Measurements from ENCODE around the gene HPCA.

Gene HPCA

DNA sequence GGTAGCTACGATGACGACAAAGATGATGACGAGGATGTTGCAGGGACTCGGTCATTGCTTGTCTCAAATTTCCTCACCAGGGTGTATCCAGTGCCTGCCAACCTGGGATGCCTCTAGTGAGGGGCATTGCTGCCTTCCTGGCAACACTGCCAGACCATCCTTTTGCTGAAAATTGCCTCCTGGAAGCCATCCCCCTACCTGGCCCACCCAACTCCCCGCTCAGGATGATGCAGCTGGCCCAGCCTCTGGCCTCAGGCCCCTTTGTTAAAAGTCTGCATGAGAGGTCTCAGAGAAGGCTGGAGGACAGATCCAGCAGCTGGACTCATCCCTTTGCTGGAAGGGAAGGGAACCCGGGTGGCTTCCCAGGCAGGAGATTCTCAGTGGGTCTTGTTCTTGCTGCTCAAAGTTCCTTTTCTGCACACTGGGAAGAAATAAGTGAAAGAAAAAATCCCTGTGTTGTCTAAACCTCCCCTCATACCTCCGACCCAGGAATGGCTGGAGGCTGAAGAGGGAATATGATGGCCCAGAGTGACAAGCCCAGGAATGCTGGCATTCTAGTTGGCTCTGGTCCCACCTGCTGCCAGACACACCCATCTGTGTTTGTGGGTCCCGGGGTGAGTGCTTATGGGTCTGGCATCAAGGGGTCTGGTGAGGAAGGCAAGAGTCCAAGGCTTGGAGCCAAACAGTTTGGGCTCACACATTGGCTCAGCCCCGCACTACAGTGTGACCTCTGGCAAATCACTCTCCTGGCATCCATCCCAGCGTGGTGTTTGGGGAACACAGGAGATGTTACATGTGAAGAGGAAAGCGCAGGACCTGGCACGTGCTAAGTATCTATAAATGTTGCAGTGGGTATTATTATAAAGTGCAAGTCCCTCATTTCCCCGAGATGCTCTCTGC lies 8.8 kb upstream of the HPCA start:
- no peak for TF ChIP-seq POLR2A (IDR thresholded peaks at IDR 0.05; ENCODE audit: low read depth, low read length)
- DNase-seq (ENCODE audit: insufficient read length, low spot score) (no peak), FAIRE-seq (no peak)

DNA sequence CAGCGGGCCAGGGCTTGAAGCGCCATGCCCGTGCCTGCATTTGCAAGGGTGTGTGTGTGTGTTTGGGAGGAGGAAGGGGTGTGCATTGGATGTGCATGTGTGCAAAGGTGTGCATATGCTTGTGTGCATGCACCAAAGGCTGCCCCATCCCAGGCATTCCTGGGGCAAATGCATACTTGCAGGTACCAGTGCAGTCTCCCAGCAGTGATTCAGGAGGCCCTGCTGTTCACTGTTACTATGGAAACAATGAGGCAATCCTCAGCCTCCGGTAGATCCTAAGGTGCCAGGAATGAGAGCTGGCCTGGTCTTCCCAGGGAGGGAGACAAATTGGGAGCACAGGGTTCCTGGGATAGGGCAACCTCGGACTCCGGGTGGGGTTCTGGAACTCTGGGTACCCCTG lies 8.1 kb upstream of the HPCA start:
- peak; percentile 96 for DNase-seq (ENCODE audit: insufficient read length, low spot score)
- TF ChIP-seq POLR2A (IDR thresholded peaks at IDR 0.05; ENCODE audit: low read depth, low read length) = no peak
- peak; percentile 43 for FAIRE-seq

DNA sequence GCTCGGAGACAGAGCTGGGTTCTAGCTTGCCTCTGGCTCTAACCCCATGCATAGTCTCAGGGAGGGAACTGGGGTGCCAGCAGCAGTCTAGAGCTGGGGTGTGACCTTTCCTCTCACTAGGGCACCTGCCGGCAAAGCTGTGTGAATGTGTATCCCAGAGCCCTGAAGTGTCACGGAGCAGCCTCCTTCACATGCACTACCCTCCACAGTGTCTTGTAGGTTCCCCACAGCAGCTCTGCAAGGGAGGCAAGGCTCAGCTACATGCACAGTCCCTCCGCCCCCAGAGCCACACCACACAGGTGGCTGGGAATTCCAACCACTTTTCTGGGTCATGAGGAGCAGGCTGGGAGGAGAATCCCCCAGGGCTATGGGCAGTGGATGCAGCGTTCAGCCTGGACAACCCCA lies 7.7 kb upstream of the HPCA start:
- FAIRE-seq (no peak), DNase-seq (ENCODE audit: insufficient read length, low spot score) (no peak)
- no peak for TF ChIP-seq POLR2A (IDR thresholded peaks at IDR 0.05; ENCODE audit: low read depth, low read length)

DNA sequence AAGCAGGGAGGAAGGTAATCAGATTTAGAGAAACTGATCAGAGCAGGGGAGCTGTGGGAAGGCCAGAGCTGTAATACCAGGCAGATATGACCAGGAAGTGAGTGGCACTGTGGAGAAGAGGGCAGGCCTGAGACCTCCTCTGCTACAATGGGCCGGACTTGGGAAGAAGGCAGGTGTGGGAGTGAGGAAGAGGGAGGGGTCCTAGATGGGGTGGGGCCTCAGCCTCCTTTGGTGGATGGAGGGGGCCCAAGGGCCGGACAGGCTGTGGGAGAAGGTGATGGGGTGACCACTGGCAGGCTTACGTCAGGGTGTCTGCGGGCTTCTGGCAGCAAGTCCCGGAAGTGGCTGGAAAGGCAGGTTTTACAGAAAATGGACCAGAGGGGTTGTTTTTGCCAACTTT lies 5.0 kb upstream of the HPCA start:
- no peak for TF ChIP-seq POLR2A (IDR thresholded peaks at IDR 0.05; ENCODE audit: low read depth, low read length)
- DNase-seq (ENCODE audit: insufficient read length, low spot score) = no peak
- FAIRE-seq = no peak

DNA sequence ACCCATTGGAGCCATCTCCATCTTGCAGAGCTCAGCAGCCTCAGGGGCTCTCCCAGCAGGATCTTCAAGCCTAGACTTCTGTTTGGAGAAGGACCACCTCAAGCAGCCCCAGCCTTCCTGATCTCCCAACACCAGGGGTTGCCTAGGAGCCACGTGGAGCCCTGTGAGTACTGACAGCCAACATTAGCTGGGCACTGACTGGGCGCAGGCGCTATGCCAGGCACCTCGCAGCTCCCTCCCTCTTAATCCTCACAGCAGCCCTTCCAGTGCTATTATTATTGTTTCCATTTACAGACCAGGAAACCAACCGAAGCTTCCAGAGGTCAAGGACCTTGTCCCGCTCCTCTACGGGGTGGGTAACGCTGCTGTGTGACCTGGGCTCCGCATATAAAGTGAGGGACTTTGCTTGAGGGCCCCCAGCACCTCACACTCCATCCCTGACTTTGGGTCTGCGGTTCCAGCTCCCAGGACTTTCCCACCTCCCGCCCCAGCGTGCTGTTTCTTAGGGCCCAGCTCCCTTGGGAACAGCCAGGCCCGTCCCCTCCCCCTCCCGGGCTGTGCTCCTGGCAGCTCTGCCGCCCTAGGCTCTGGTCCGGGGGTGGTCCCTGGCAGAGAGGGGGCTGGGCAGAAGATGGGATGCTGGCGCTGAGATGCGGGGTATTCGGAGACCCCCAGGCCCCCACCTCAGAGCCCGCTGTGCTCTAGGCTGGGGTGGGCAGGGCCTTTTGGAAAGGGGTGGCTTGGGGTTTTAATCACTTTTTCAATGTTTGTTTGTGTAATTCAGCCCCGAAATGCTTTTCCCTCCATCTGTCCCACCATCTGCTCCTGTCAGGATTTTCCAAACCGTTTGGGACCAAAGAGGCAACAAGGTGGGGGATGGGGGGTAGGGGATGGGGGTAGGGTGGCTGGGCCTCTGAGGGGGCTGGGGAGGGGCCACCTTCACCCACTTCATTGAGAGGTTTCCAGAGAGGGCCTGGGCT lies 4.1 kb upstream of the HPCA start:
- no peak for FAIRE-seq
- no peak for DNase-seq (ENCODE audit: insufficient read length, low spot score)
- no peak for TF ChIP-seq POLR2A (IDR thresholded peaks at IDR 0.05; ENCODE audit: low read depth, low read length)

DNA sequence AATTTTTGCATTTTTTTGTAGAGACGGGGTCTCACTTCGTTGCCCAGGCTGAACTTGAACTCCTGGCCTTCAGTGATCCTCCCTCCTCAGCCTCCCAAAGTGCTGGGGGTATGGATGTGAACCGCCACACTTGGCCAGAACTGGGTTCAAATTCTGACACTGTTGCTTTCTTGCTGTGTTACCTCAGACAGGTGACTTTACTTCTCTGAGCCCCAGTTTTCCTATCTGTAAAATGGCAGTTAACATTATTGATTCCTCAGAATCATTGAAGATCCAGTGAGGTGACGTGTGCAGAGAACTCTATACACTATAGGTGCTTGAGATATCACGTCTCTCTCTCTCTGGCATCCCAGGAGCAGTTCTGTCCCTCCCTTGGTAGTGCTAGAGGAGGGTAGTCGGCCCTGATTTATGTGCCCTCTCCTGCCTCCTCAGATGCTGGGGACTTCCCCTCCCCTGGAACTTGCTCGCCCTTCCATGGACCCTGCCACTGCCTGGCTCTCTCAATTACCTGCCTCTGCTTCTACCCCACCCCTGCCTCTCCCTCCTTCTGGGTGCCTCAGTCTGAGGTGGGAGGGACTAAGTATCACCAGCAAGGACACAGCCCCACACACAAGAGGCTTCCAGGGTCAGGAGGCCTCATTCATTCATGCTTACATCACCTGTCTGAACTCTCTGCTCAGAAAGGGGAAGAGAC lies 2.8 kb upstream of the HPCA start:
- TF ChIP-seq POLR2A (IDR thresholded peaks at IDR 0.05; ENCODE audit: low read depth, low read length) = no peak
- FAIRE-seq (no peak), DNase-seq (ENCODE audit: insufficient read length, low spot score) (no peak)

DNA sequence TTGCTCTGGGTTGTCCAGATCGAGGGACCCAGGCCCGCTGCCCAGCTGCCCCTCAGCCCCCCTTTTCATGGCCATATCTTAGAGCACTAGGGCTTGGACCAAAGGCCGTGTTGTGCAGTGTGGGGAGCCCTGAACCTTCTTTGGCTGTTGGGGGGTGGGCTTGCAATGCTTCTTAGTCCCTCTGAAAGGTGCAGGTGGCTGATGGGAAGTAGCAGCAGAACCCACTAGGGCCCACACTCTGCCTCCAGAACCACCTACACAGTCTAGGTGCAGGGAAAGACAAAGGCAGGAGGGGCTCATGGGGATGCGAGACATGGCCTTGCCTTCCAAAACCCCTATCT lies 2.3 kb upstream of the HPCA start:
- DNase-seq (ENCODE audit: insufficient read length, low spot score) = no peak
- TF ChIP-seq POLR2A (IDR thresholded peaks at IDR 0.05; ENCODE audit: low read depth, low read length) = no peak
- no peak for FAIRE-seq

DNA sequence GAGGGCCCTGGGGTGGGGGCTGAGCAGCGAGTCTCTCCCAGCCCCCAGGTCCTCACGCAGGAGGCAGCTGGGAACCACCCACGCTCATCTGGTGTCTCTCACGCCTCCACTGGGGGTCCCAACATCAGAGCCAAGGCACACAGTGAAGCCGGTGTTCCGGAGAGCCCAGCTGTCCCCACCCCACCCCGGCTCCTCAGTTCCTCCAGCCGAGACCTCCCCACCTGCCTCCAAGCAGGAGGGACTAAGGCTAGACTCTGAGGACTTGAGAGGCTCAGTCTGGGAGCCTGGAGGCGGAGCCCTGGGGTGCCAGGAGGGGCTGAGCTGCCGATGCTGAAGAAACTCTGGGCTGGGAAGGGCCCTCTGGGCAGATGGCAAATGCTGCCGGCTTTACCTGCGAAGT lies 1.6 kb upstream of the HPCA start:
- no peak for TF ChIP-seq POLR2A (IDR thresholded peaks at IDR 0.05; ENCODE audit: low read depth, low read length)
- DNase-seq (ENCODE audit: insufficient read length, low spot score) (no peak), FAIRE-seq (no peak)

DNA sequence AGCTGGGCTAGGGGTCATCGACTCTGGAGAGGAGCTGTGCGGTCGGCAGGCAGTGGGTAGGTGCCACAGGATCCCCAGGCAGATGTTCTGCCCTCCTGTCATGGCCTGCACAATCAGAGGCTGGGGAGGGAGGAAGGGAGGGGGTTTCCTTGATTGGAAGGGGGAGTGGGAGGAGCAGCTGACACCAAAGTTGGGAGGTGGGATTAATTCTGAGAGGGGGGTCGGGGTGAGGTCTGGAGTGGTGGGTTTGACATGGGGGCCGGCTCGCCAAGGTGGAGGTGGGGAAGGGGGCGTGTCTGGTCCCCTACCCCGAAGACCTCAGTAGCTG lies 651 bp upstream of the HPCA start:
- FAIRE-seq (no peak), DNase-seq (ENCODE audit: insufficient read length, low spot score) (no peak)
- no peak for TF ChIP-seq POLR2A (IDR thresholded peaks at IDR 0.05; ENCODE audit: low read depth, low read length)

DNA sequence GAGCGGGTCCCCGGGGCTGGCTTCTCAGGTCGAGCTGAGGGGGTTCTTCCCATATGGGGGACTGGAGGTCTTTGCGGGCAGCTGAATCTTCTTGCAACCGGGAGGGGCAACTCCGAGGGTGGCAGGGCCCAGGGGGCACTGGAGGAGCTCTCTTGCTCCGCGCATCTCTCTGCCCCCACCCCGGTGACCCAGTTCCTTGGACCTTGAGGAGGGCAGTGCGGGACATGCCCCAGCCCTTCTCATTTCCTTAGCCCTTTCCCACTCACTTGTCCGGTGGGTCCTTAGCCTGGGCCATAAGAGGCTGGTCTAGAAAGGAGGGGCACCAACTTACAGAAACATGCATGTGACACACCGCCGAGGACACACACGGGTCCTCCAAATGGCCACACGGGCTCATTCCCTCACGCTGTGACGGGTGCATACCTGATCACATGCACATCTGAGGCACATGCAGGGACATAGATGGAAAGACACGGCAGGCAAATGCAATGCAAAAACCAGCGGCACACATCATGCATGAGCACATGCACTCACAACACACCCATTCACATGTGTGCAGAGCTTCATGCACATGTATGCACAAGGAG lies 630 bp downstream of the HPCA start:
- no peak for TF ChIP-seq POLR2A (IDR thresholded peaks at IDR 0.05; ENCODE audit: low read depth, low read length)
- DNase-seq (ENCODE audit: insufficient read length, low spot score) (no peak), FAIRE-seq (no peak)

DNA sequence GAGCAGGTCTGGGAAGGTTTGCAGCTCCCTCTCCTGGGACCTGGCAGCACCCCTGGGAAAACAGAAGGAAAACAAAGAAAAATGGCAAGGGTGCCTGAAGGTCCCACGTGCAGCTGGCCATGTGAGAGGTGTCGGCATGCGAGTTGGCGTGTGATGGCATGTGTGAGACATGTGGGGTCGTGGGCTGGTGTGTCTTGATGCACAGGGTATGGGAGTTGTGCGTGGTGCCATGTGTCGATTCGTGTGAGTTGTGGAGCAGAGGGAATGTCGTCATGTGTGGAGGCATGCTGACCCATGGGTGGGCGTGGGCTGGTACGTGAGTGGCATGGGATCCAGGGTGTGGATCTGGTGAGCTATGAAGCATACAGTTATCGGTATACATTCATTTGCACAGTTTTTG lies 1.3 kb downstream of the HPCA start:
- FAIRE-seq = no peak
- TF ChIP-seq POLR2A (IDR thresholded peaks at IDR 0.05; ENCODE audit: low read depth, low read length) = no peak
- DNase-seq (ENCODE audit: insufficient read length, low spot score) = no peak

DNA sequence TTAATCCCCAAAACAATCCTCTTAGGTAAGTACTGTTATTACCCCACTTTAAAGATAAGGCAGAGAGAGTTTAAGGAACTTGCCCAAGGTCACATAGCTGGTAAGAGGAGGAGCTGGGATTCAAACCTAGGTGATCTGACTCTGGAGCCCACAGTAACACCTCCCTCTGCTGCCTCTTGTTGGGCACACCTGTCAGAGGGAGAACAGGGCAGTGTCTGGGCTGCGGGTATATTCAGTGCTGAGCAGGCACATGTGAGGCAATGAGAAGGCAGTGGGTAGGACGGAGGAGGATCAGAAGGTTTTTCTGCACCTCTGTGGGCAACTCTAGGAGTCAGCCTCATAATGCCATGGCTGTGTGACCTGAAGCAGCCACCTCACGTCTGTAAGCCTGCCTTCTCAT lies 1.8 kb downstream of the HPCA start:
- FAIRE-seq (no peak), DNase-seq (ENCODE audit: insufficient read length, low spot score) (no peak)
- TF ChIP-seq POLR2A (IDR thresholded peaks at IDR 0.05; ENCODE audit: low read depth, low read length) = no peak

DNA sequence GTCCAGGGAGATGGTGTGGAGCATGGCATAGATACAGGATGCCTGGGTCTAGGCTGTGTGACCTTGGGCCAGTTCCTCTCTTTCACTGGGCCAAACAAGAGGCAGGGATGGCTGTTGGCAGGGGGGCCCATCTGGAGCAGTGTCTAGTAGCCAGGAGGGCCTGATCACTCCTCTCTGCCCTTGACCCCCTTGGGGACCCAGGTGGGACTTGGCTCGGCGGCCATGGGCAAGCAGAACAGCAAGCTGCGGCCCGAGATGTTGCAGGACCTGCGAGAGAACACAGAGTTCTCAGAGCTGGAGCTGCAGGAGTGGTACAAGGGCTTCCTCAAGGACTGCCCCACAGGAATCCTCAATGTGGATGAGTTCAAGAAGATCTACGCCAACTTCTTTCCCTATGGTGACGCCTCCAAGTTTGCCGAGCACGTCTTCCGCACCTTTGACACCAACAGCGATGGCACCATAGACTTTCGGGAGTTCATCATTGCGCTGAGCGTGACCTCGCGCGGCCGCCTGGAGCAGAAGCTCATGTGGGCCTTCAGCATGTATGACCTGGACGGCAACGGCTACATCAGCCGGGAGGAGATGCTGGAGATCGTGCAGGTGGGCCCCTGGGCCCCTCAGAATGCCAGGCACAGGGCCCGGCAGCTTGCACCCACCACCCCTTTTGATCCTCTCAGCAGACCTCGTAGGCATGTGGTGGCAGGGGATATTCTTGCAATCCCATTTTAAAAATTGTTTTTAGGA lies 2.6 kb downstream of the HPCA start:
- no peak for TF ChIP-seq POLR2A (IDR thresholded peaks at IDR 0.05; ENCODE audit: low read depth, low read length)
- FAIRE-seq (no peak), DNase-seq (ENCODE audit: insufficient read length, low spot score) (no peak)

Measured in H54 (cell line).